Spinal cord (tissue), 10 donors: Measurements from ENCODE around the gene ZNF575. TPM values are rescaled to one million over a fixed set of nuclear protein-coding genes. Genes with fewer than 3 reads are reported as not detected.

Experiments
- DNase-seq, 6 donors: peaks; one replicate each; pipeline versions ENCODE4 v3.0.0 to v3.0.0-alpha.2; 2013 to 2015; ENCODE audit warnings: low spot score in 6 of 6, low read depth in 4 of 6
- H3K27ac ChIP-seq: one replicate; pipeline ENCODE4 v1.5.1; 2013; ENCODE audit warnings: low read depth, low read length, control low read depth
- H3K27me3 ChIP-seq: one replicate; pipeline ENCODE4 v1.6.1; 2013; ENCODE audit warnings: low read length; ENCODE audit not compliant: control insufficient read depth, insufficient read depth
- H3K36me3 ChIP-seq: one replicate; pipeline ENCODE4 v1.6.1; 2013; ENCODE audit warnings: low read length; ENCODE audit not compliant: control insufficient read depth, insufficient read depth
- H3K4me1 ChIP-seq: one replicate; pipeline ENCODE4 v1.6.1; 2013; ENCODE audit warnings: low read length; ENCODE audit not compliant: control insufficient read depth, insufficient read depth
- H3K4me3 ChIP-seq: one replicate; pipeline ENCODE4 v1.5.1; 2013; ENCODE audit warnings: low read depth, low read length, control low read depth
- H3K9me3 ChIP-seq: one replicate; pipeline ENCODE4 v1.6.1; 2013; ENCODE audit warnings: low read length; ENCODE audit not compliant: control insufficient read depth, insufficient read depth
- WGBS: methylation state at CpG from one replicate; pipeline ENCODE4 v1.1.5; 2013; ENCODE audit warnings: missing lambda C conversion rate; ENCODE audit not compliant: insufficient coverage; 5-methylcytosine and 5-hydroxymethylcytosine counted together
- polyA plus RNA-seq, 2 donors: library from polyadenylated mRNA; unstranded; fragments of 120-200 nt; gene quantifications; one replicate each; pipeline ENCODE4 v1.2.1, GENCODE V29; 2013; ENCODE audit not compliant: insufficient read length in 2 of 2
- total RNA-seq, 2 donors: library from RNA; depleted of rRNA in 1 of 2; stranded (reverse); fragments of 120-200 nt in 1 of 2; fragments of >200 nt in 1 of 2; gene quantifications; one replicate each; pipeline versions ENCODE4 v1.2.3 to v1.2.4, GENCODE V29; 2013 to 2014
- donor health status: healthy.

ZNF575 gene
- total and polyA plus RNA-seq, 4 donors: 0.40 to 11.2 (median 3.7) TPM

DNA sequence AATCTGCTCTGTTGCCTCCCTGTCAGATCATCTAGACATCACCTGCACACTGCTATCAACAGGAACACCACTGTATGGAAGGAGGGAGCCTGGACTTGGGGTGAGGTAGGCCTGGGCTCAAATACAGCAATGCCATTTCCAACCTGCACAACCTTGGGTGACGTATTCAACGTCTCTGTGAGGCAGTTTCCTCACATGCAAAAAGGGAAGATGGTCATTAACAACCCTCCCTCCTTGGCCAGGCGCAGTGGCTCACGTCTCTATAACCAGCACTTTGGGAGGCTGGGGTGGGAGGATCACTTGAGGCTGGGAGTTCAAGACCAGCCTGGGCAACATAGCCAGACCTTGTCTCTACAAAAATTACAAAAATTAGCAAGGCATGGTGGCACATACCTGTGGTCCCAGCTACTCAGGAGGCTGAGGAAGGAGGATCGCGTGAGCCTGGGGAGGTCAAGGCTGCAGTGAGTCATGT is 29.3 kb downstream of the ZNF575 start:
- H3K4me3 ChIP-seq: no peak overlapping the region
- no peaks in the 10 kb centered on the region for H3K9me3 ChIP-seq
- DNase-seq: no peak
- peaks cover 55% of the 10 kb centered on the region for H3K36me3 ChIP-seq
- H3K4me1 ChIP-seq: peaks cover 4% of the 10 kb centered on the region
- no peaks in the 10 kb centered on the region for H3K27me3 ChIP-seq
- no peak overlapping the region for H3K27ac ChIP-seq
- no CpG with 5 or more reads among the region's 6 CpGs for WGBS

DNA sequence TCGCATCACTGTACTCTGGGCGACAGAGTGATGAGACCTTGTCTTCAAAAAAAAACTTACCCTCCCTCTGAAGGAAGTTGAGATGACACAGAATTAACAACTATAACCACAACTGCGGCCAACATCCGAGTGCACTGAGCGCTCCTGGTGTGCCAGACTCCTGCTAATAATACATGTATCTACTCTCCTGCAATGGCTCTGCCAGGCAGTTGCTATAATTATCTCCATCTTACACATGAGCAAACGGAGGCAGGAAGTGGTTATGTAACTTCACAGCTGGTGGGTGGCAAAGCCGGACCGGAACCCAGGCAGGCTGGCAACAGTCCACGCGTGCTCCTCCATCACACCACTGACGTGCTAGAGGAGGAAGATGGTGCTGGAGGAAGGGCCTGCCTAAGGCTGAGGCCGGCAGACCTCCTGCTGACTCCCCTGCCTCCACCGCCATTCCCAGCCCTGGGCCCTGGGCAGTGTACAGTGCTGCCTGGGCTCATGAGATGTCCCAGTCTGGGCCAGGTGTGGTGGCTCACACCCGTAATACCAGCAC is 29.8 kb downstream of the ZNF575 start:
- Histone ChIP-seq H3K4me1 (peaks cover 4% of the 10 kb centered on the region), H3K4me3 (no peak overlapping the region), H3K27me3 (no peaks in the 10 kb centered on the region), H3K27ac (no peak overlapping the region), H3K36me3 (peaks cover 52% of the 10 kb centered on the region), H3K9me3 (no peaks in the 10 kb centered on the region)
- 73% methylated on average over 10 of the region's 14 CpGs for WGBS
- DNase-seq: peak in 1 of 6 donors; percentile 35

DNA sequence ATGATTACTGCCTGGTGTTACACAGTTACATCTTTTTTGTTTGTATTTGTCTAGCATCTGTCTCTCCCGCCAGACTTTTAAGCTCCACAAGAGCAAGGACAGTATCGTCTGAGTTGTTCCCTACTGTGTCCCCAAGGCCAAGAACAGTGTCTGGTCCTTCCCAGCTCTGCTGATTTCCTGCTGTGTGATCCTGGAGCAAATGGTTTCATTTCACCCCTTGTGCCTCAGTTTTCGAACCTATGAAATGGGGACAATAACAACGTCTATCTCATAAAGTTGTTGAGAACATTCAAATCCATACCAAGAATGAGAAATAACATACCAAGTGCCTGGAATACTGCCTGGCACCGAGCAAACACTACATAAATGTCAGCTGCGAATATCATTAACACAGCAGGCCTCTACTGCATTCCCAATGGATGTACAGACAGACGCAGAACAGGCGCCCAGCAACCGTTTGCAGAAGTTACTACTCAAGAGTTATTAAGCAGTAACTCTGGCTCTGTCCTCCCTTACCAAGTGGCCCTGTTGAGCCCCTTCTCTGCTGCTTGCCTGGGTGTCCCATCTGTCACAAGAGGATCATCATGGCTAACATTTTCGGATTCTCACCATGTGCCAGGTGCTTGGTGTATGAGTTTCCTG is 30.9 kb downstream of the ZNF575 start:
- 70% methylated on average over 8 of the region's 10 CpGs for WGBS

DNA sequence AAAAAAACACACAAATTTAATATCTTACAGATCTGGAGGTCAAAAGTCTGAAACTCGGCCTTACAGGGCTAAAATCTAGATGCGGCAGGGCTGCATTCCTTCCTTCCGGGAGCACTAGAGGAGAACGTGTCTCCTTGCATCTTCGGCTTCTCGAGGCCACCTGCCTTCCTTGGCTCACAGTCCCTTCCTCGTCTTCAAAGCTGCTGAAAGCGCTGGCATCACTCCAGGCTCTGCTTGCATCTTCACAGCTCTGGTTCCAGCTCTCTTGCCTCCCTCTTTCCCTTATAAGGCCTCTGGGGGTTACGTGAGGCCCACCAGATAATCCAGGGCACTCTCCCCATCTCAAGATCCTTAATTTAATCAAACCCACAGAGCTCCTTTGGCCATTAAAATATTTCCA is 31.8 kb downstream of the ZNF575 start:
- peaks cover 4% of the 10 kb centered on the region for H3K4me1 ChIP-seq
- H3K27me3 ChIP-seq: no peaks in the 10 kb centered on the region
- no peak overlapping the region for H3K4me3 ChIP-seq
- peaks cover 45% of the 10 kb centered on the region for H3K36me3 ChIP-seq
- 61% methylated on average over 9 of the region's 9 CpGs for WGBS
- DNase-seq: peak in 1 of 6 donors; percentile 88
- H3K9me3 ChIP-seq: no peaks in the 10 kb centered on the region
- H3K27ac ChIP-seq: no peak overlapping the region

More for the DNA sequence above, 30.9 kb downstream of the ZNF575 start:
- Histone ChIP-seq H3K4me1 (peaks cover 4% of the 10 kb centered on the region), H3K27me3 (no peaks in the 10 kb centered on the region), H3K36me3 (peaks cover 49% of the 10 kb centered on the region), H3K4me3 (no peak overlapping the region), H3K27ac (no peak overlapping the region), H3K9me3 (no peaks in the 10 kb centered on the region)
- DNase-seq: no peak

DNA sequence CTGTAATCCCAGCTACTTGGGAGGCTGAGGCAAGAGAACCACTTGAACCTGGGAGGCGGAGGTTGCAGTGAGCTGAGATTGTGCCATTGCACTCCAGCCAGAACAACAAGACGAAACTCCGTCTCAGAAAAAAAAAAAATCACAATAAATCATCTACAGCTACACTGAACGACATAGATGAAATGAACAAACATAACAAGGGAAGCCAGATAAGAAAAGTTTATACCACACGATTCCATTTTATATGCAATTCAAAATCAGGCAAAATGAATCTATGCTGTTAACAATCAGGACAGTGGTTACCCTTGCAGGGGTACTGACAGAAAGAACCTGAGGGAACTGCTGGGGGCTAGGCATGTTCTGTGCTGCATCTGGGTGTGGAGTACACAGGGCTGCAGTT is 36.7 kb downstream of the ZNF575 start:
- no peak overlapping the region for H3K27ac ChIP-seq
- H3K36me3 ChIP-seq: peaks cover 18% of the 10 kb centered on the region
- peaks cover 14% of the 10 kb centered on the region for H3K4me1 ChIP-seq
- H3K27me3 ChIP-seq: no peaks in the 10 kb centered on the region
- H3K9me3 ChIP-seq: no peaks in the 10 kb centered on the region
- 88% methylated on average over 3 of the region's 5 CpGs for WGBS
- no peak for DNase-seq
- no peak overlapping the region for H3K4me3 ChIP-seq

DNA sequence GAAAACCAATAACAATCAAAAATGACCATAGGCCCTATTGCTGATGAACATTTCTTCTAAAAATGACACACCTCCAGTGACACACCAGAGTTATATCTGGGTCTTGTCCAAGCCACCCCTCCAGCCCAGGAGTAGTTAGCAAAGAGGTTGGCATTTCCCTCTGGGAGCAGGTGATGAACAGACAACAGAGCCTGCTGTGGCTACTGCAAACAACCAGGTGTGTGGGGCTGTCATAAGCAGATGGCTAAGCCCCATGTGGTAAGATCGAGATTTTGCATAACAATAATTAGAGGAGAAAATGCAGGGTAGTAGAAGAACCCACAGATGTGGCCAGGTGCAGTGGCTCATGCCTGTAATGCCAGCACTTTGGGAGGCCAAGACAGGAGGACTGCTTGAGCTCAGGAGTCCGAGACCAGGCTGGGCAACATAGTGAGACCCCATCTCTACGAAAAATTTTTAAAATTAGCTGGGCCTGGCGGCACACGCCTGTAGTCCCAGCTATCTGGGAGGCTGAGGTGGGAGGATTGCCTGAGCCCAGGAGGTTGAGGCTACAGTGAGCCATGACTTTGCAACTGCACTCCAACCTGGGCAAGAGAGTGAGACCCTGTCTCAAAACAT is 37.3 kb downstream of the ZNF575 start:
- Histone ChIP-seq H3K36me3 (peaks cover 13% of the 10 kb centered on the region), H3K4me1 (peaks cover 15% of the 10 kb centered on the region), H3K4me3 (no peak overlapping the region), H3K27me3 (no peaks in the 10 kb centered on the region), H3K27ac (no peak overlapping the region), H3K9me3 (no peaks in the 10 kb centered on the region)
- no peak for DNase-seq
- 95% methylated on average over 5 of the region's 5 CpGs for WGBS

DNA sequence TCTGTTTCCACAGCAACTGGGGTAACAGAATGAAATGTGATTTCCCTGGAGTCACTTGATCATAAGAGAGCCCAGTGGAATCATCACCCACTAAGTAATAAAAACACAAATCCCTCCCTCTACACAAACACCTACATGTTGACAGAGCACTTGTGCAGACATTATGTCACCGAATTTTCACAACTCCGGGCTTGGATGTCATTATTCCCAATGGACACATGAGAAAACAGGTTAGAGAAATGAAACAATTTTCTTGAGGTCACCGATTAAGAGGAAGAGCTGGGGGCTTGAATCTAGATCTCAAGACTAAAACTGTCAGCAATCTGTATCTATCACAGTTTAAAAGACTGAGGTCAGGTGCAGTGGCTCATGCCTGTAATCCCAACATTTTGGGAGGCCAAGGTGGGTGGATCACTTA is 39.2 kb downstream of the ZNF575 start:
- Histone ChIP-seq H3K27me3 (no peaks in the 10 kb centered on the region), H3K36me3 (peaks cover 13% of the 10 kb centered on the region), H3K9me3 (no peaks in the 10 kb centered on the region), H3K4me1 (peaks cover 30% of the 10 kb centered on the region), H3K27ac (no peak overlapping the region), H3K4me3 (no peak overlapping the region)
- WGBS: no CpG with 5 or more reads among the region's 3 CpGs
- DNase-seq: no peak

DNA sequence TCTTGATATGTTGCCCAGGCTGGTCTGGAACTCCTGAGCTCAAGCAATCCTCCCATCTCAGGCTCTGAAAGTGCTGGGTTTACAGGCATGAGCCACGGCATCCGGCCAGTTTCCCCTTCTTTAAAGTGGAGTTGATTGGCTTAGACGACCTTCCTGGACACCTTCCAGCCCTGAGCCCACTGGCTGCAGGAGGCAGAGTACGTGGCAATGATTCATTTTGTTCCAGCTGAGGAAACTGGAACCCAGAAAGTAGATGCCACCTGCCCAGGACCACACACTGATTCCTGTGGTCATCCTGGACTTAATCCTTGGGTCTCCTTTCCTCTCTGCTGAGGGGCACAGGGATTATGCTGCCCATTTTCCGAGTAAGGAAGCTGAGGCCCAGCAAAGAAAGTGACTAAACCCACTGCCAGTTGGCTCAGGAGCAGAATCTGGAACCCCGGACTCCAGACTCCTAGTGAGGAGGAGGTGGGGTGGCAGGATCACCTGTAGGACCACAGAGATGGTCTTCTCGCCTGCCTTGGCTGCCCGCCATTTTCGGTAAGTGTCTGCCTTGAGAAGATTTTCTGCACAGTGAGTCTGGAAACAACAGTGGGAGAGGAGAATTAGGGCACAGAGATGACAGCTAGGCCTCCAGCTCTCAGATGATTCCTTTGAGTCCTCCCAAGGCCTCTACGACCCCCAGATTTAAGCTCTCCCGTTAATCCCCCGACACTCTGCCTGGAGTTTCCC is 41.6 kb downstream of the ZNF575 start:
- WGBS: 41% methylated on average over 7 of the region's 12 CpGs
- Histone ChIP-seq H3K4me1 (peaks cover 31% of the 10 kb centered on the region), H3K4me3 (peak overlapping the region; percentile 97), H3K36me3 (peaks cover 10% of the 10 kb centered on the region), H3K27ac (peak overlapping the region; percentile 88), H3K27me3 (no peaks in the 10 kb centered on the region), H3K9me3 (no peaks in the 10 kb centered on the region)
- no peak for DNase-seq

DNA sequence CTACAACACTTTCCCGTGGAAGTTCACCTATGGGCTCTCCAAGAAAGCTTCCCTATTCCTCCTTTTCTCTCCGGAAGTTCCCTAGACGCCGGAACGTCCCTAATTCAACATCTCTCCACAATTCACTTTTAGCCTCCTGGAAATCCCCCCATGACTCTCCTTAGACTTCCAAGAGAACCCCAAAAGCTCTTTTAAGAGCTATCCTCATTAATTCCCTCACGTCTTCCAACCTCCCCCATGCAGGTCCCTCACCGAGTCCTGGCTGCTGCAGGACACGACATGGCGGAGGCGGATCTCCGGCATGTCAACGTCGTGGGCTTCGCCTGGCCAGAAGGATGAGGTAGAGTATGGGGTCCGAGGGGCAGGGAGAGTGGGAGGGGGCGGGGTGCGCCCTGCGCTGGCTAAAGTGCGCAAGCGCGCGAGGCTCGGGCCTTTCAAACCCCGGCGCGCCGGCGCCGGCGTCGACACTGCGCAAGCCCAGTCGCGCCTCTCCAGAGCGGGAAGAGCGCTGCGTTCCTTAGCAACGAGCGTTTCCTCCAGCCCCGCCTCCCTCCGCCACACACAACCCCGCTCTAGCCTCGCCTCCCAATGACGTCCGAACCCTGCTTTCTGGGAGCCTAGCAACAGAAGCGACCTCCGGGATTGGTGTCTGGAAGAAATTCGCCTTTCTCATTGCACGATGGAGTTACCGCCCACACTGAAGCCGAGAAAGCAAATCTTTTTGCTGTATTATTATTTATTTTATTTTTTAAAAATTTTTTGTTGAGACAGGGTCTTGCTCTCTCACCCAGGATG is 42.4 kb downstream of the ZNF575 start, which contains the start of the genes PINLYP and XRCC1:
TSS of gene PINLYP (plus strand) at position 646 of the 795 bp plus-strand sequence. CDS start 1,391 bp downstream, outside the sequence.
TSS of gene XRCC1 (minus strand) at position 372 of the 795 bp plus-strand sequence. CDS start at position 303, 69 bp downstream.
- H3K4me3 ChIP-seq: peak within 1 kb of the TSS; percentile 97
- DNase-seq: peak; percentile 92 to 100 (median 99)
- 0% methylated on average over 44 of the region's 51 CpGs for WGBS
- H3K9me3 ChIP-seq: no peaks in the 10 kb centered on the region
- peak within 1 kb of the TSS; percentile 91 for H3K27ac ChIP-seq
- H3K27me3 ChIP-seq: no peaks in the 10 kb centered on the region
- peaks cover 37% of the 10 kb centered on the region for H3K4me1 ChIP-seq
- H3K36me3 ChIP-seq: peaks cover 10% of the 10 kb centered on the region
